Activated B cell treated with CpG ODN at 0.5 μM for 24 hours (primary cell): ENCODE data around the gene MYL12A. TPM values are rescaled to one million over a fixed set of nuclear protein-coding genes. Genes with fewer than 3 reads are reported as not detected.
"Not testable (repeated sequence)": the region's sequence is repeated elsewhere in the genome, so short reads cannot be mapped to it uniquely, and the experiment has no call there.

ENCODE experiments used
- ATAC-seq: fragments of 200-7000 bp; cut with Tn5 transposase; one replicate; pipeline ENCODE4 v1.10.0; 2021; ENCODE audit warnings: low read depth, mild to moderate bottlenecking, moderate library complexity
- CTCF ChIA-PET: fragments of 350-600 bp; sonication (Branson Sonifier 250); formaldehyde crosslinking; loops from one replicate; lab custom pipeline; 2021; ENCODE audit warnings: antibody characterized with exemption; lab: Charles Lee
- POLR2A ChIA-PET: fragments of 350-600 bp; sonication (Branson Sonifier 250); formaldehyde crosslinking; loops from one replicate; lab custom pipeline; 2021; ENCODE audit warnings: antibody characterized with exemption; lab: Charles Lee
- DNase-seq: peaks from one replicate; pipeline ENCODE4 v3.0.0; 2022
- H3K27ac Mint-ChIP-seq: one replicate; pipeline ENCODE4 v1.8.0; 2020; ENCODE audit warnings: mixed read lengths
- H3K27me3 Mint-ChIP-seq: one replicate; pipeline ENCODE4 v1.8.0; 2021; ENCODE audit warnings: mixed read lengths
- H3K36me3 Mint-ChIP-seq: one replicate; pipeline ENCODE4 v1.8.0; 2021; ENCODE audit warnings: low read depth, mixed read lengths
- H3K4me1 Mint-ChIP-seq: one replicate; pipeline ENCODE4 v1.8.0; 2021; ENCODE audit warnings: mixed read lengths
- H3K4me3 Mint-ChIP-seq: one replicate; pipeline ENCODE4 v1.8.0; 2020; ENCODE audit warnings: mild to moderate bottlenecking, mixed read lengths
- H3K9me3 Mint-ChIP-seq: one replicate; pipeline ENCODE4 v1.8.0; 2020; ENCODE audit warnings: mixed read lengths
- CTCF ChIP-seq: fragments of 200-600 bp; IDR thresholded peaks from one replicate; pipeline ENCODE4 v1.8.0; 2022; ENCODE audit warnings: antibody characterized with exemption, mild to moderate bottlenecking
- intact Hi-C: fragments of 100-400 bp; cut with micrococcal nuclease; formaldehyde crosslinking; loops from one replicate; pipeline ENCODE4 v1.15.1; 2024
- total RNA-seq: library from RNA; stranded (reverse); gene quantifications from 2 replicates; pipeline ENCODE4 v1.2.3, GENCODE V29; 2022

Gene MYL12A
- total RNA-seq, 1 donor from 2014 or later, result 394 TPM

GRCh38 chr18:3219631-3220335, 27.8 kb upstream of the MYL12A start, which contains the start of gene MYOM1:
Gene MYOM1 (minus strand): TSS chr18:3219968. CDS start chr18:3215223, 4,745 bp downstream.
- ChIA-PET CTCF (interaction anchor here (0.7 to 1.3 kb wide), 3 partner anchors 10 to 225 kb away, joined by 3 read pairs; no protein-coding TSS in a partner anchor), POLR2A (interaction anchor here (0.6 kb wide), 1 partner anchor 21 kb away, joined by 3 read pairs; no protein-coding TSS in a partner anchor)
- TF ChIP-seq CTCF, result no peak
- Mint-ChIP-seq H3K27me3 (no peaks in the 10 kb centered on the region), H3K36me3 (peaks cover 5% of the 10 kb centered on the region), H3K9me3 (no peaks in the 10 kb centered on the region), H3K4me3 (no peak within 1 kb of the TSS), H3K27ac (no peak within 1 kb of the TSS), H3K4me1 (no peaks in the 10 kb centered on the region)
- DNase-seq (no peak), ATAC-seq (no peak)
- intact Hi-C loops, result no loop called here

GRCh38 chr18:3220868-3221267, 26.7 kb upstream of the MYL12A start:
- H3K27me3 Mint-ChIP-seq, H3K36me3 Mint-ChIP-seq, H3K4me1 Mint-ChIP-seq, H3K4me3 Mint-ChIP-seq, H3K9me3 Mint-ChIP-seq, DNase-seq, ATAC-seq, intact Hi-C loops, H3K27ac Mint-ChIP-seq: not testable (repeated sequence)
- ChIA-PET POLR2A (interaction anchor here (1.2 kb wide), 1 partner anchor 36 kb away, joined by 3 read pairs; no protein-coding TSS in a partner anchor), CTCF (interaction anchor here (1.3 kb wide), 1 partner anchor 9 kb away, joined by 3 read pairs; no protein-coding TSS in a partner anchor)

- Mint-ChIP-seq H3K9me3 (no peaks in the 10 kb centered on the region), H3K27ac (no peak overlapping the region), H3K4me3 (no peak overlapping the region), H3K4me1 (no peaks in the 10 kb centered on the region), H3K27me3 (no peaks in the 10 kb centered on the region), H3K36me3 (no peaks in the 10 kb centered on the region)
- ATAC-seq (no peak), DNase-seq (no peak)
- intact Hi-C loops, result no loop called here
- ChIA-PET POLR2A (interaction anchor here (1.2 kb wide), 1 partner anchor 37 kb away, joined by 3 read pairs; no protein-coding TSS in a partner anchor), CTCF (interaction anchor here (1.4 kb wide), 1 partner anchor 70 kb away, joined by 3 read pairs; no protein-coding TSS in a partner anchor)
- no peak for TF ChIP-seq CTCF
Observed at GRCh38 chr18:3221496-3221895, 26.1 kb upstream of the MYL12A start.

- intact Hi-C loops, result no loop called here
- no peaks in the 10 kb centered on the region for H3K27me3 Mint-ChIP-seq
- ATAC-seq (no peak), DNase-seq (no peak)
- no peaks in the 10 kb centered on the region for H3K36me3 Mint-ChIP-seq
- ChIA-PET CTCF (no interaction called here), POLR2A (no interaction called here)
- no peaks in the 10 kb centered on the region for H3K4me1 Mint-ChIP-seq
- H3K4me3 Mint-ChIP-seq, result no peak overlapping the region
- peaks cover 2% of the 10 kb centered on the region for H3K9me3 Mint-ChIP-seq
- no peak overlapping the region for H3K27ac Mint-ChIP-seq
- TF ChIP-seq CTCF, result no peak
Observed at GRCh38 chr18:3223356-3223755, 24.2 kb upstream of the MYL12A start.

- DNase-seq (no peak), ATAC-seq (no peak)
- POLR2A ChIA-PET, result no interaction called here
- no peak for TF ChIP-seq CTCF
- no peaks in the 10 kb centered on the region for H3K27me3 Mint-ChIP-seq
- no peak overlapping the region for H3K27ac Mint-ChIP-seq
- CTCF ChIA-PET, result no interaction called here
- H3K9me3 Mint-ChIP-seq, result peaks cover 2% of the 10 kb centered on the region
- H3K36me3 Mint-ChIP-seq, result no peaks in the 10 kb centered on the region
- intact Hi-C loops, result no loop called here
- H3K4me3 Mint-ChIP-seq, result no peak overlapping the region
- no peaks in the 10 kb centered on the region for H3K4me1 Mint-ChIP-seq
Observed at GRCh38 chr18:3224223-3224622, 23.4 kb upstream of the MYL12A start.
